ENCODE data around the gene CRACR2A.

The CRACR2A gene

DNA sequence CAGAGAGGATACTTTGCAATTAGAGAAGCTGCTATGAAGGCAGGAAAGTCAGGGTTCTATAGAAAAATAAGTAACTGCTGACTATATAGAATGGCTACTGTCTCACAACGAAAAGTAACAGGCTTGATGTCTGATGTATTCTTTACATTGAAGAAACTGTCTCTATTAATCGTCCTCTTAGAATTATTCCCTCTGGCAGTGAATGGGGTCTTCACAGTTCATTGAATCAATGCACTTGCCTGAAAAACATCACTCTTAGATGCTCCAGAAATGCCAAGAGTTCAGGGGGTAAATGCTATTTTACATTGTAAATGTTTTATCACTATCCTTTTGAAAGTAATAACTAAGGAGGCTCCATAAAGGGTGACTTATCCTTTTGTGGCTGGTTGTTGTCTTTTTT, 37.7 kb upstream of the CRACR2A start:
- TF ChIP-seq, protein P1, sequence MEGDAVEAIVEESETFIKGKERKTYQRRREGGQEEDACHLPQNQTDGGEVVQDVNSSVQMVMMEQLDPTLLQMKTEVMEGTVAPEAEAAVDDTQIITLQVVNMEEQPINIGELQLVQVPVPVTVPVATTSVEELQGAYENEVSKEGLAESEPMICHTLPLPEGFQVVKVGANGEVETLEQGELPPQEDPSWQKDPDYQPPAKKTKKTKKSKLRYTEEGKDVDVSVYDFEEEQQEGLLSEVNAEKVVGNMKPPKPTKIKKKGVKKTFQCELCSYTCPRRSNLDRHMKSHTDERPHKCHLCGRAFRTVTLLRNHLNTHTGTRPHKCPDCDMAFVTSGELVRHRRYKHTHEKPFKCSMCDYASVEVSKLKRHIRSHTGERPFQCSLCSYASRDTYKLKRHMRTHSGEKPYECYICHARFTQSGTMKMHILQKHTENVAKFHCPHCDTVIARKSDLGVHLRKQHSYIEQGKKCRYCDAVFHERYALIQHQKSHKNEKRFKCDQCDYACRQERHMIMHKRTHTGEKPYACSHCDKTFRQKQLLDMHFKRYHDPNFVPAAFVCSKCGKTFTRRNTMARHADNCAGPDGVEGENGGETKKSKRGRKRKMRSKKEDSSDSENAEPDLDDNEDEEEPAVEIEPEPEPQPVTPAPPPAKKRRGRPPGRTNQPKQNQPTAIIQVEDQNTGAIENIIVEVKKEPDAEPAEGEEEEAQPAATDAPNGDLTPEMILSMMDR (IDR thresholded peaks at IDR 0.05), result no peak

DNA sequence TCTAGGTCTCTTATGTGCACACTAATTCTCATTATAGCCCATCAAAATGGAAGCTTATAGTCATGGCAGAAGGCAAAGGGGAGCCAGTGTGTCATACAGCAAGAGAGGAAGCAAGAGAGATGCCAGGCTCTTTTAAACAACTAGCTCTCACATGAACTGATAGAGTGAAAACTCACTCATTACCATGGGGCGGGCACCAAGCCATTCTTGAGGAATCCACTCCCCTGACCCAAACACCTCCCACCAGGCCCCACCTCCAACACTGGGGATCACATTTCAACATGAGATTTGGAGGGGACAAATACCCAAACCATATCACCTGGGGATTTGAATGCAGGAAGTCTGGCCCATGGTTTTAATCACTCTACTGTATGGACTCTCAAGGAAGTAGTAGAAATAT, 36.9 kb upstream of the CRACR2A start:
- TF ChIP-seq, protein P1 (IDR thresholded peaks at IDR 0.05), result no peak

GRCh38 chr12:3777206-3777809, 24.4 kb upstream of the CRACR2A start:
- TF ChIP-seq, protein P1 (IDR thresholded peaks at IDR 0.05), result peak; percentile 83

DNA sequence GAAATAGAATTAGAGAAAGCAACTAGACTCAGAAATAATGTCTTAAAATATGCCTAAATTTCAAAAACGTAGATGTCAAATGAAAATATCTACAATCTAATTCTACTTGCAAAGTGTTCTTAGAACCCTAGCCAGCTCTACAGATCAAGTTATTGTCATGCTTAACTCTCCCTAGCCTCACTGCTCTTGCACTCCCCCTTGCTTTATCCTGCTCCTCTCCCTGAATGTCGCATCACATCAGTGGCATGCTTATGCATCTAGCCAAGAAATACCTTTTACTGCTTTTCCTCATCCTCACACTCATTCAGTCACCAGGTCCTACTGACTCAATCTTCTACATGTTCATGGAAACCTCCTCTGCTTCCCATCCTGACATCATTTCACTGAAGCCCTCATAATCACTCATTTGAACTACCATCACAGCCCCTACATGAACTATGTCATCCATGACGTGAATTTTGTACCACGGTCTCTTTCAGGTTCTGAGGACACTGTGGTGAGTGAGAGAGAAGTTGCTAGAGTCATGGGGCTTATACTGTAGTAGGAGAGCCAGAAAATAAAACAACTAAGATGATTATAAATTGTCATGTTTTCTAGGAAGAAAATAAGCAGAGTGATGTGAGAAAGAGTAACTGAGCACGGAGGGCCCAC, 22.6 kb upstream of the CRACR2A start:
- TF ChIP-seq, protein P1 (IDR thresholded peaks at IDR 0.05), result no peak

GRCh38 chr12:3772380-3772779, 19.5 kb upstream of the CRACR2A start:
- TF ChIP-seq, protein P1 (IDR thresholded peaks at IDR 0.05), result no peak

DNA sequence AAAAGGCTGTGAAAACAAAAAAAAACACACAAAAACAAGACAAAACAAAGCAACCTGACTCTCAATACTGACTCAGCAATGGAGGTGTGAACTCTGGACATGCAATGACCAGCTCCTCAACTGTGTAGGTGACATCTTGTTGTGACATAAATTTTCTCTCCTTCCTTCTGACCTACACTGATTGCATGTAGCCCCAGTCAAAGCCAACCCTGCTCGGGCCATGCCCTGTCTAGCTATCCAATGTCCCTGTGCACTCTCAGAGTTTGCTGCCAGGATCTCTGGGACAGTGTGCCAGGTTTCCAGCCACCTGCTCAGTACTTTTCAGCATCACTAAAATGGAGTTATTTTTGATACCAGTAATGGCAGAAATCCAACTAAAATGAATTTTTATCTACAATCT, 18.9 kb upstream of the CRACR2A start:
- TF ChIP-seq, protein P1 (IDR thresholded peaks at IDR 0.05), result no peak

DNA sequence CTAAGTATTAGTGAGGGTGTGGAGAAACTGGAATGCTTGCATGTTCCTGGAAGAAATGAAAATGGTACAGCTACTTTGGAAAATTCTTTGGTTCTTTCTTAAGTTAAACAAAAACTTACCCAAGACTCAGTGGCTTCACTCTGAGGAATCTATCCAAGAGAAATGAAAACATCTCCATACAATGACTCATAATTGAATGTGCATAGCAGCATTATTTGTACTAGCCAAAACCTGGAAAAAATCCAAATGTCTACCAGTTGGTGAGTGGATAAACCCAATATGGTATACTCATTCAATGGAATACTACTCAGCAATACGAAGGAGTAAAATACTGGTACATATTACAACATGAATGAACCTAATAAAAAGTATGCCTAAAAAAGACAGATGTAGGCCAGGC, 18.0 kb upstream of the CRACR2A start:
- TF ChIP-seq, protein P1 (IDR thresholded peaks at IDR 0.05), result no peak
